IMR-90 (cell line): ENCODE results near the gene TINAGL1. TPM values are rescaled to one million over a fixed set of nuclear protein-coding genes. Genes with fewer than 3 reads are reported as not detected.

Experiments
- ATAC-seq: fragments of 200-7000 bp; cut with Tn5 transposase; 2 replicates; pipeline ENCODE4 v1.9.1; 2020; ENCODE audit warnings: low read depth, mild to moderate bottlenecking, moderate library complexity
- BruUV-seq: library from RNA; stranded (reverse); fragments of 400-500 nt; replicated peaks from 2 replicates; lab custom pipeline; 2021; lab: Mats Ljungman, UMichigan
- CTCF ChIA-PET: fragments of 300-600 bp; formaldehyde crosslinking; extraction: SDS; loops from one replicate; lab custom pipeline; 2021; ENCODE audit warnings: antibody characterized with exemption; lab: Yijun Ruan, JAX
- POLR2A ChIA-PET: fragments of 300-600 bp; sonication (Branson Sonifier 250); formaldehyde crosslinking; loops from one replicate; lab custom pipeline; 2022; ENCODE audit warnings: antibody characterized with exemption; ENCODE audit not compliant: unreplicated experiment; lab: Charles Lee
- DNase-seq: peaks from one replicate; pipeline ENCODE4 v3.0.0; 2013
- H2AFZ ChIP-seq: replicated peaks from 2 replicates; pipeline ENCODE3; 2013; ENCODE audit warnings: low read length, mild to moderate bottlenecking; ENCODE audit not compliant: poor library complexity
- H2AK5ac ChIP-seq: 2 replicates; pipeline ENCODE4 v1.6.1; 2013; ENCODE audit warnings: low read depth, low read length, inconsistent platforms
- H2AK9ac ChIP-seq: replicated peaks from 2 replicates; pipeline ENCODE3; 2013; ENCODE audit warnings: mild to moderate bottlenecking, low read depth, low read length, moderate library complexity; ENCODE audit not compliant: poor library complexity
- H2BK120ac ChIP-seq: 2 replicates; pipeline ENCODE4 v1.6.1; 2013; ENCODE audit warnings: low read depth, low read length, inconsistent platforms
- H2BK15ac ChIP-seq: 3 replicates; pipeline ENCODE4 v1.6.1; 2013; ENCODE audit warnings: low read depth, low read length, inconsistent platforms
- H2BK20ac ChIP-seq: 2 replicates; pipeline ENCODE4 v1.6.1; 2013; ENCODE audit warnings: low read depth, mild to moderate bottlenecking, inconsistent platforms, low read length, moderate library complexity
- H2BK5ac ChIP-seq: 2 replicates; pipeline ENCODE4 v1.6.1; 2013; ENCODE audit warnings: mild to moderate bottlenecking, low read depth, low read length, inconsistent platforms; ENCODE audit not compliant: poor library complexity, severe bottlenecking
- H3K14ac ChIP-seq: replicated peaks from 2 replicates; pipeline ENCODE4 v1.6.1; 2013; ENCODE audit warnings: low read depth, low read length, inconsistent platforms
- H3K18ac ChIP-seq: 2 replicates; pipeline ENCODE4 v1.6.1; 2013; ENCODE audit warnings: low read depth, low read length, control low read depth
- H3K23ac ChIP-seq: 2 replicates; pipeline ENCODE4 v1.6.1; 2013; ENCODE audit warnings: low read depth, low read length, inconsistent platforms
- H3K27ac ChIP-seq: 2 replicates; pipeline ENCODE4 v1.5.1; 2013; ENCODE audit warnings: mild to moderate bottlenecking, control low read depth, low read length; ENCODE audit not compliant: insufficient read depth
- H3K27me3 ChIP-seq: 2 replicates; pipeline ENCODE4 v1.6.1; 2013; ENCODE audit warnings: low read length; ENCODE audit not compliant: control insufficient read depth, insufficient read depth
- H3K36me3 ChIP-seq: 2 replicates; pipeline ENCODE4 v1.6.1; 2013; ENCODE audit warnings: low read length, mixed read lengths; ENCODE audit not compliant: control insufficient read depth, insufficient read depth
- H3K4ac ChIP-seq: 2 replicates; pipeline ENCODE4 v1.6.1; 2013; ENCODE audit warnings: low read depth, low read length, inconsistent platforms
- H3K4me1 ChIP-seq: 2 replicates; pipeline ENCODE4 v1.6.1; 2013; ENCODE audit warnings: low read length, mixed read lengths; ENCODE audit not compliant: control insufficient read depth, insufficient read depth
- H3K4me2 ChIP-seq: 2 replicates; pipeline ENCODE4 v1.6.1; 2013; ENCODE audit warnings: low read depth, mild to moderate bottlenecking, control low read depth, low read length, moderate library complexity
- H3K4me3 ChIP-seq: 2 replicates; pipeline ENCODE4 v1.5.1; 2013; ENCODE audit warnings: low read depth, mild to moderate bottlenecking, control low read depth, low read length, moderate library complexity; ENCODE audit not compliant: insufficient read depth
- H3K56ac ChIP-seq: 2 replicates; pipeline ENCODE4 v1.6.1; 2013; ENCODE audit warnings: low read length, inconsistent platforms; ENCODE audit not compliant: insufficient read depth; ENCODE audit errors: extremely low read depth
- H3K79me1 ChIP-seq, 2 experiments: 2 replicates each; pipeline ENCODE4 v1.6.1; 2013; ENCODE audit warnings: low read length in 2 of 2, inconsistent platforms in 1 of 2, low read depth in 1 of 2
- H3K9ac ChIP-seq: 2 replicates; pipeline ENCODE4 v1.6.1; 2013; ENCODE audit warnings: low read depth, low read length, control low read depth
- H3K9me1 ChIP-seq: 2 replicates; pipeline ENCODE4 v1.6.1; 2013; ENCODE audit warnings: low read length, inconsistent platforms; ENCODE audit not compliant: insufficient read depth
- H3K9me3 ChIP-seq: 2 replicates; pipeline ENCODE4 v1.6.1; 2013; ENCODE audit warnings: low read length; ENCODE audit not compliant: control insufficient read depth, insufficient read depth
- H4K20me1 ChIP-seq: 2 replicates; pipeline ENCODE4 v1.6.1; 2013; ENCODE audit warnings: low read length, inconsistent platforms; ENCODE audit not compliant: insufficient read depth
- H4K5ac ChIP-seq: 2 replicates; pipeline ENCODE4 v1.6.1; 2013; ENCODE audit warnings: mild to moderate bottlenecking, low read depth, low read length, control low read depth
- H4K8ac ChIP-seq, 2 experiments: 2 replicates each; pipeline ENCODE4 v1.6.1; 2013; ENCODE audit warnings: low read depth in 2 of 2, low read length in 2 of 2, control low read depth in 1 of 2, inconsistent platforms in 1 of 2
- H4K91ac ChIP-seq: 2 replicates; pipeline ENCODE4 v1.6.1; 2013; ENCODE audit warnings: low read depth, low read length, inconsistent platforms; ENCODE audit not compliant: insufficient read depth
- BHLHE40 ChIP-seq: fragments of 150-350 bp; IDR thresholded peaks from 2 replicates; pipeline ENCODE4 v1.6.1; 2016; ENCODE audit warnings: mild to moderate bottlenecking, low read depth, low read length
- CHD1 ChIP-seq: IDR thresholded peaks from 2 replicates; pipeline ENCODE4 v1.6.1; 2012; ENCODE audit warnings: low read depth, low read length, improper control_type of control experiment
- FOS ChIP-seq: fragments of 150-350 bp; IDR thresholded peaks from 2 replicates; pipeline ENCODE4 v1.6.1; 2016; ENCODE audit warnings: low read depth, low read length
- MAFK ChIP-seq: IDR thresholded peaks from 2 replicates; pipeline ENCODE4 v1.6.1; 2012; ENCODE audit warnings: low read depth, low read length, improper control_type of control experiment
- MAZ ChIP-seq: IDR thresholded peaks from 2 replicates; pipeline ENCODE4 v1.6.1; 2012; ENCODE audit warnings: low read depth, mild to moderate bottlenecking, low read length, improper control_type of control experiment, moderate library complexity, borderline replicate concordance
- MXI1 ChIP-seq: IDR thresholded peaks from 2 replicates; pipeline ENCODE4 v1.6.1; 2012; ENCODE audit warnings: low read depth, mild to moderate bottlenecking, low read length, moderate library complexity, borderline replicate concordance
- NFE2L2 ChIP-seq: fragments of 150-350 bp; IDR thresholded peaks from 2 replicates; pipeline ENCODE4 v1.6.1; 2016; ENCODE audit warnings: low read depth, mild to moderate bottlenecking, low read length
- POLR2A ChIP-seq: IDR thresholded peaks from 2 replicates; pipeline ENCODE4 v1.6.1; 2012; ENCODE audit warnings: mild to moderate bottlenecking, low read depth, low read length
- RAD21 ChIP-seq: IDR thresholded peaks from 2 replicates; pipeline ENCODE4 v1.6.1; 2012; ENCODE audit warnings: low read length, improper control_type of control experiment
- RCOR1 ChIP-seq: IDR thresholded peaks from 2 replicates; pipeline ENCODE4 v1.6.1; 2012; ENCODE audit warnings: mild to moderate bottlenecking, low read length, improper control_type of control experiment; ENCODE audit not compliant: insufficient replicate concordance
- RFX5 ChIP-seq: IDR thresholded peaks from 2 replicates; pipeline ENCODE4 v1.8.0; 2012; ENCODE audit warnings: low read depth, mild to moderate bottlenecking, low read length, moderate library complexity
- SMC3 ChIP-seq: fragments of 150-350 bp; IDR thresholded peaks from 2 replicates; pipeline ENCODE4 v1.6.1; 2016; ENCODE audit warnings: low read depth, mild to moderate bottlenecking, antibody characterized with exemption, low read length, moderate library complexity
- WGBS, 2 experiments: methylation state at CpG; one replicate each; pipeline versions ENCODE4 v1.1.5 to v1.1.7; 2013; ENCODE audit warnings: missing lambda C conversion rate in 2 of 2; ENCODE audit not compliant: insufficient read length in 1 of 2; ENCODE audit errors: extremely low coverage in 2 of 2; 5-methylcytosine and 5-hydroxymethylcytosine counted together
- dilution Hi-C: fragments of 300-500 bp; cut with HindIII; formaldehyde crosslinking; loops from one replicate; pipeline ENCODE4 v1.14.3; 2018; ENCODE audit warnings: low sequenced_read_pairs; ENCODE audit not compliant: unreplicated experiment
- in situ Hi-C: fragments of 300-500 bp; cut with MboI; formaldehyde crosslinking; loops from 3 replicates; pipeline ENCODE4 v1.14.3; 2019; ENCODE audit warnings: low sequenced_read_pairs, inconsistent platforms, mixed read lengths
- intact Hi-C: fragments of 100-400 bp; cut with micrococcal nuclease; formaldehyde crosslinking; loops from 2 replicates; pipeline ENCODE4 v1.10.0; 2022
- polyA plus RNA-seq, 3 experiments: library from polyadenylated mRNA; depleted of rRNA; stranded (reverse); fragments of >200 nt; gene quantifications; 2 replicates each; pipeline ENCODE4 v1.2.3, GENCODE V29; 2012; ENCODE audit warnings: low replicate concordance in 1 of 3
- total RNA-seq: library from RNA; depleted of rRNA; stranded (reverse); fragments of >200 nt; gene quantifications from 2 replicates; pipeline ENCODE4 v1.2.3, GENCODE V29; 2012
- TF ChIP-seq, protein P1 (sequence below): conservative IDR thresholded peaks from 2 replicates; pipeline ENCODE4 v1.5.1; 2012; ENCODE audit warnings: mild to moderate bottlenecking, low read depth, low read length, improper control_type of control experiment
- TF ChIP-seq, protein P2 (sequence below): fragments of 150-350 bp; IDR thresholded peaks from 2 replicates; pipeline ENCODE4 v1.6.1; 2017; ENCODE audit warnings: mild to moderate bottlenecking, antibody characterized with exemption, low read length, low read depth
- TF ChIP-seq, protein P3 (sequence below): fragments of 150-350 bp; IDR thresholded peaks from 2 replicates; pipeline ENCODE4 v1.6.1; 2016; ENCODE audit warnings: low read depth, mild to moderate bottlenecking, low read length, moderate library complexity, borderline replicate concordance

The TINAGL1 gene
- total and polyA plus RNA-seq, 2 of the 4 experiments (the other 2 are of a cell fraction) = 0.54 to 1.5 TPM

DNA sequence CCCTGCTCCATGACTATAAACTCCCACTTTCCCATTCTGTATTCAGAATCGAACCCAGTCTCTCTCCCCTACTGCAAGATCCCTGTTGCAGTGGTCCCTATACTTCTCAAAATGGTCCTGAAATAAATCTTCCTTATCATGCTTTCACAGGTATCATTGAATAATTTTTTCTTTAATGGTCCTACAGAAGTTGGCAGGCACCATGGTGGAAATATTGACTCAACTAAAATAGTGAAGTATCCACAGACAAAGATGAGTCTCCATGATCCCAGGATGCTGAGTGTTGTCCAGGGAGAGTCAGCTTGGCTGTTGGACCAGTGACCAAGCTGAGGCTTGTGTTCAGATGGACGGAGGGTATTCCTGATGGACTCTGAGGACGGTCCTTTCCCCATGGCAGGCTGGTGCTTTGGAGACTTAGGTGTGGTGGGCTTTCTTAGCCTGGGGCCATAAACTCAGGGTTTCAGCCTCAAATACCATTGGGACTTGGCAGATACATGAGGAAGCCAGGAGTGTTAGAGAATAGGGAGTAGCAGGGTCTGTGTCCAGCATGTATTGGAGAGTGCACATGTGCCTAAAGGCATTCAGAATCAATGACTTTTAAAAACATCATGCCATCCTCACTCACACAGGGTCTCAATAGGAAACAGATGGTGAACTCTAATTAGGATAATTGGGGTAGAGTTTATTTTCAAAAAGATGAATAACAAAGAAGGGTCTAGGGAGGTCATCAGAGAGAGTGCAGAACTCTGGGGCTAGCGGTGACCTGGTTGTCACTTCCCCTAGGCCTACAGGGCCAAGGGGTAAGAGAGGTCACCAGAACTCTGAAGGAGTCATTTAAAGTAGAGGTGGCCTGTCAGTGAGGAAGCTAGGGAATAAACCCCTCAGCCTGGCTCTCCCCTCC lies 19.8 kb downstream of the TINAGL1 start:
- WGBS, 2 experiments = 83% methylated on average over 1 of the region's 4 CpGs; no CpG with 5 or more reads in 1 of the 2 experiments
- H4K8ac ChIP-seq = no peak overlapping the region
- TF ChIP-seq POLR2A = no peak
- TF ChIP-seq MAFK = no peak
- TF ChIP-seq, protein P1, sequence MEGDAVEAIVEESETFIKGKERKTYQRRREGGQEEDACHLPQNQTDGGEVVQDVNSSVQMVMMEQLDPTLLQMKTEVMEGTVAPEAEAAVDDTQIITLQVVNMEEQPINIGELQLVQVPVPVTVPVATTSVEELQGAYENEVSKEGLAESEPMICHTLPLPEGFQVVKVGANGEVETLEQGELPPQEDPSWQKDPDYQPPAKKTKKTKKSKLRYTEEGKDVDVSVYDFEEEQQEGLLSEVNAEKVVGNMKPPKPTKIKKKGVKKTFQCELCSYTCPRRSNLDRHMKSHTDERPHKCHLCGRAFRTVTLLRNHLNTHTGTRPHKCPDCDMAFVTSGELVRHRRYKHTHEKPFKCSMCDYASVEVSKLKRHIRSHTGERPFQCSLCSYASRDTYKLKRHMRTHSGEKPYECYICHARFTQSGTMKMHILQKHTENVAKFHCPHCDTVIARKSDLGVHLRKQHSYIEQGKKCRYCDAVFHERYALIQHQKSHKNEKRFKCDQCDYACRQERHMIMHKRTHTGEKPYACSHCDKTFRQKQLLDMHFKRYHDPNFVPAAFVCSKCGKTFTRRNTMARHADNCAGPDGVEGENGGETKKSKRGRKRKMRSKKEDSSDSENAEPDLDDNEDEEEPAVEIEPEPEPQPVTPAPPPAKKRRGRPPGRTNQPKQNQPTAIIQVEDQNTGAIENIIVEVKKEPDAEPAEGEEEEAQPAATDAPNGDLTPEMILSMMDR = no peak
- TF ChIP-seq RFX5 = no peak
- TF ChIP-seq BHLHE40 = no peak
- TF ChIP-seq, protein P2, sequence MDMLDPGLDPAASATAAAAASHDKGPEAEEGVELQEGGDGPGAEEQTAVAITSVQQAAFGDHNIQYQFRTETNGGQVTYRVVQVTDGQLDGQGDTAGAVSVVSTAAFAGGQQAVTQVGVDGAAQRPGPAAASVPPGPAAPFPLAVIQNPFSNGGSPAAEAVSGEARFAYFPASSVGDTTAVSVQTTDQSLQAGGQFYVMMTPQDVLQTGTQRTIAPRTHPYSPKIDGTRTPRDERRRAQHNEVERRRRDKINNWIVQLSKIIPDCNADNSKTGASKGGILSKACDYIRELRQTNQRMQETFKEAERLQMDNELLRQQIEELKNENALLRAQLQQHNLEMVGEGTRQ = no peak
- TF ChIP-seq NFE2L2 = no peak
- TF ChIP-seq SMC3 = no peak
- TF ChIP-seq FOS = no peak
- no peak for TF ChIP-seq RAD21
- TF ChIP-seq MAZ = no peak
- TF ChIP-seq CHD1 = no peak
- no peak for TF ChIP-seq MXI1
- no peak for TF ChIP-seq RCOR1
- TF ChIP-seq, protein P3, sequence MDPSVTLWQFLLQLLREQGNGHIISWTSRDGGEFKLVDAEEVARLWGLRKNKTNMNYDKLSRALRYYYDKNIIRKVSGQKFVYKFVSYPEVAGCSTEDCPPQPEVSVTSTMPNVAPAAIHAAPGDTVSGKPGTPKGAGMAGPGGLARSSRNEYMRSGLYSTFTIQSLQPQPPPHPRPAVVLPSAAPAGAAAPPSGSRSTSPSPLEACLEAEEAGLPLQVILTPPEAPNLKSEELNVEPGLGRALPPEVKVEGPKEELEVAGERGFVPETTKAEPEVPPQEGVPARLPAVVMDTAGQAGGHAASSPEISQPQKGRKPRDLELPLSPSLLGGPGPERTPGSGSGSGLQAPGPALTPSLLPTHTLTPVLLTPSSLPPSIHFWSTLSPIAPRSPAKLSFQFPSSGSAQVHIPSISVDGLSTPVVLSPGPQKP = no peak

More for the DNA sequence above, 19.8 kb downstream of the TINAGL1 start:
- H3K9me3 ChIP-seq = no peaks in the 10 kb centered on the region
- H2BK120ac ChIP-seq = no peak overlapping the region
- H3K27ac ChIP-seq = no peak overlapping the region
- no peak overlapping the region for H3K4me3 ChIP-seq
- H2BK15ac ChIP-seq = no peak overlapping the region
- dilution Hi-C loops = no loop called here
- ChIA-PET POLR2A (no interaction called here), CTCF (interaction anchor here (1.0 to 1.3 kb wide), 3 partner anchors 8 to 37 kb away, joined by 3 to 4 read pairs (median 4); no protein-coding TSS in a partner anchor)
- H2AK5ac ChIP-seq = no peak overlapping the region
- H3K36me3 ChIP-seq = no peaks in the 10 kb centered on the region
- H2BK5ac ChIP-seq = no peak overlapping the region
- H3K79me1 ChIP-seq = no peaks in the 10 kb centered on the region
- no peak overlapping the region for H2AK9ac ChIP-seq
- H3K23ac ChIP-seq = no peak overlapping the region
- no peaks in the 10 kb centered on the region for H4K20me1 ChIP-seq
- no peak overlapping the region for H3K4ac ChIP-seq
- no peak overlapping the region for H2BK20ac ChIP-seq
- no peak overlapping the region for H3K56ac ChIP-seq
- ATAC-seq (no peak), DNase-seq (no peak)
- H3K14ac ChIP-seq = no peak overlapping the region
- no peaks in the 10 kb centered on the region for H3K4me1 ChIP-seq
- no peak overlapping the region for H2AFZ ChIP-seq
- H3K9me1 ChIP-seq = no peaks in the 10 kb centered on the region
- no peak overlapping the region for H3K9ac ChIP-seq
- intact Hi-C loops = no loop called here
- peaks cover 16% of the 10 kb centered on the region for H3K27me3 ChIP-seq
- in situ Hi-C loops = no loop called here
- H4K5ac ChIP-seq = no peak overlapping the region
- no peak overlapping the region for H4K91ac ChIP-seq
- BruUV-seq = no TSS peak
- no peak overlapping the region for H3K4me2 ChIP-seq
- H3K18ac ChIP-seq = no peak overlapping the region
